ENCODE results near the gene CNRIP1. TPM values are rescaled to one million over a fixed set of nuclear protein-coding genes. Genes with fewer than 3 reads are reported as not detected.

CNRIP1 gene
- polyA plus RNA-seq, 1 donor (not counting 4 experiments of a cell fraction or from before 2014, with no cell fraction given), result 0.04 TPM

- no peaks in the 10 kb centered on the region for H4K20me1 ChIP-seq (ENCODE audit: control insufficient read depth, extremely low read depth, insufficient read depth, low read length)
- no peaks in the 10 kb centered on the region for H3K9me1 ChIP-seq (ENCODE audit: control insufficient read depth, extremely low read depth, insufficient read depth, low read length)
- no peak overlapping the region for H3K27ac ChIP-seq (ENCODE audit: control insufficient read depth, insufficient read depth, low read length)
- H3K36me3 ChIP-seq (ENCODE audit: control insufficient read depth in 2 of 2, extremely low read depth in 1 of 2, insufficient read depth in 2 of 2, low read length in 2 of 2), result no peaks in the 10 kb centered on the region
- no peak for FAIRE-seq
- H2AFZ ChIP-seq (ENCODE audit: control insufficient read depth, low read length), result no peak overlapping the region
- H3K27me3 ChIP-seq (ENCODE audit: control insufficient read depth, extremely low read depth, insufficient read depth, low read length), result no peaks in the 10 kb centered on the region
- no peak overlapping the region for H3K4me3 ChIP-seq (ENCODE audit: control insufficient read depth in 2 of 3, extremely low read depth in 1 of 3, insufficient read depth in 2 of 3, low read depth in 1 of 3, low read length in 3 of 3)
- dilution Hi-C loops (cut with MboI; ENCODE audit: extremely low pct_ligation_motif_present, low sequenced_read_pairs), result no loop called here
- H3K4me2 ChIP-seq (ENCODE audit: control insufficient read depth, extremely low read depth, insufficient read depth, low read depth, low read length), result no peak overlapping the region
- no peak for TF ChIP-seq EZH2 (IDR thresholded peaks at IDR 0.05; ENCODE audit: low read length)
- TF ChIP-seq, protein P1, sequence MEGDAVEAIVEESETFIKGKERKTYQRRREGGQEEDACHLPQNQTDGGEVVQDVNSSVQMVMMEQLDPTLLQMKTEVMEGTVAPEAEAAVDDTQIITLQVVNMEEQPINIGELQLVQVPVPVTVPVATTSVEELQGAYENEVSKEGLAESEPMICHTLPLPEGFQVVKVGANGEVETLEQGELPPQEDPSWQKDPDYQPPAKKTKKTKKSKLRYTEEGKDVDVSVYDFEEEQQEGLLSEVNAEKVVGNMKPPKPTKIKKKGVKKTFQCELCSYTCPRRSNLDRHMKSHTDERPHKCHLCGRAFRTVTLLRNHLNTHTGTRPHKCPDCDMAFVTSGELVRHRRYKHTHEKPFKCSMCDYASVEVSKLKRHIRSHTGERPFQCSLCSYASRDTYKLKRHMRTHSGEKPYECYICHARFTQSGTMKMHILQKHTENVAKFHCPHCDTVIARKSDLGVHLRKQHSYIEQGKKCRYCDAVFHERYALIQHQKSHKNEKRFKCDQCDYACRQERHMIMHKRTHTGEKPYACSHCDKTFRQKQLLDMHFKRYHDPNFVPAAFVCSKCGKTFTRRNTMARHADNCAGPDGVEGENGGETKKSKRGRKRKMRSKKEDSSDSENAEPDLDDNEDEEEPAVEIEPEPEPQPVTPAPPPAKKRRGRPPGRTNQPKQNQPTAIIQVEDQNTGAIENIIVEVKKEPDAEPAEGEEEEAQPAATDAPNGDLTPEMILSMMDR (optimal IDR thresholded peaks at IDR 0.05 in 1 of 3, IDR thresholded peaks at IDR 0.05 in 1 of 3, conservative IDR thresholded peaks at IDR 0.05 in 1 of 3; ENCODE audit: extremely low read depth in 1 of 3, insufficient read depth in 2 of 3, low read length in 3 of 3), result no peak
- no peak for DNase-seq (ENCODE audit: low read depth, low spot score)
- no peaks in the 10 kb centered on the region for H3K79me2 ChIP-seq (ENCODE audit: control insufficient read depth, insufficient read depth, low read length)
- H3K9me3 ChIP-seq (ENCODE audit: control insufficient read depth, low read depth, low read length), result no peaks in the 10 kb centered on the region
- peaks cover 3% of the 10 kb centered on the region for H3K4me1 ChIP-seq (ENCODE audit: control insufficient read depth, extremely low read depth, insufficient read depth, low read length)
- H3K9ac ChIP-seq (ENCODE audit: control insufficient read depth, extremely low read depth, insufficient read depth, low read length), result no peak overlapping the region
Measured at GRCh38 chr2:68287580-68288441, 31.9 kb downstream of the CNRIP1 start.

GRCh38 chr2:68284896-68285295, 34.9 kb downstream of the CNRIP1 start:
- dilution Hi-C loops (cut with MboI; ENCODE audit: extremely low pct_ligation_motif_present, low sequenced_read_pairs), result no loop called here
- Histone ChIP-seq H3K27me3 (ENCODE audit: control insufficient read depth, extremely low read depth, insufficient read depth, low read length) (no peaks in the 10 kb centered on the region), H2AFZ (ENCODE audit: control insufficient read depth, low read length) (no peak overlapping the region), H3K9ac (ENCODE audit: control insufficient read depth, extremely low read depth, insufficient read depth, low read length) (no peak overlapping the region), H4K20me1 (ENCODE audit: control insufficient read depth, extremely low read depth, insufficient read depth, low read length) (no peaks in the 10 kb centered on the region), H3K36me3 (ENCODE audit: control insufficient read depth in 2 of 2, extremely low read depth in 1 of 2, insufficient read depth in 2 of 2, low read length in 2 of 2) (no peaks in the 10 kb centered on the region), H3K4me1 (ENCODE audit: control insufficient read depth, extremely low read depth, insufficient read depth, low read length) (peaks cover 3% of the 10 kb centered on the region), H3K79me2 (ENCODE audit: control insufficient read depth, insufficient read depth, low read length) (no peaks in the 10 kb centered on the region), H3K4me3 (ENCODE audit: control insufficient read depth in 2 of 3, extremely low read depth in 1 of 3, insufficient read depth in 2 of 3, low read depth in 1 of 3, low read length in 3 of 3) (no peak overlapping the region), H3K9me3 (ENCODE audit: control insufficient read depth, low read depth, low read length) (no peaks in the 10 kb centered on the region), H3K27ac (ENCODE audit: control insufficient read depth, insufficient read depth, low read length) (no peak overlapping the region), H3K9me1 (ENCODE audit: control insufficient read depth, extremely low read depth, insufficient read depth, low read length) (no peaks in the 10 kb centered on the region), H3K4me2 (ENCODE audit: control insufficient read depth, extremely low read depth, insufficient read depth, low read depth, low read length) (no peak overlapping the region)
- FAIRE-seq (no peak), DNase-seq (ENCODE audit: low read depth, low spot score) (no peak)
- no peak for TF ChIP-seq EZH2 (IDR thresholded peaks at IDR 0.05; ENCODE audit: low read length)
- TF ChIP-seq, protein P1 (optimal IDR thresholded peaks at IDR 0.05 in 1 of 3, IDR thresholded peaks at IDR 0.05 in 1 of 3, conservative IDR thresholded peaks at IDR 0.05 in 1 of 3; ENCODE audit: extremely low read depth in 1 of 3, insufficient read depth in 2 of 3, low read length in 3 of 3), result no peak
